AG04450 (cell line): Measurements from ENCODE around the gene IGFALS. TPM values are rescaled to one million over a fixed set of nuclear protein-coding genes. Genes with fewer than 3 reads are reported as not detected.

Experiments used
- CTCF ChIA-PET: fragments of 300-600, 350-600 bp; formaldehyde crosslinking; extraction: SDS; loops from one replicate; lab custom pipeline; 2022; ENCODE audit warnings: antibody characterized with exemption, inconsistent platforms; lab: Charles Lee
- POLR2A ChIA-PET: fragments of 350-600 bp; formaldehyde crosslinking; extraction: SDS; loops from one replicate; lab custom pipeline; 2021; ENCODE audit warnings: antibody characterized with exemption, inconsistent platforms; lab: Yijun Ruan, JAX
- DNase-seq: peaks from one replicate; pipeline ENCODE4 v3.0.0-alpha.2; 2011; ENCODE audit warnings: low read depth, low spot score
- H3K27ac ChIP-seq: one replicate; pipeline ENCODE4 v1.5.1; 2012; ENCODE audit warnings: low read depth, low read length, control low read depth
- H3K27me3 ChIP-seq: one replicate; pipeline ENCODE4 v1.6.0; 2012; ENCODE audit warnings: low read length; ENCODE audit not compliant: control insufficient read depth, insufficient read depth
- H3K4me3 ChIP-seq: 2 replicates; pipeline ENCODE4 v1.5.1; 2011; ENCODE audit warnings: mild to moderate bottlenecking, low read depth, low read length, control low read depth
- H3K9me3 ChIP-seq: 2 replicates; pipeline ENCODE4 v1.5.1; 2012; ENCODE audit warnings: low read length; ENCODE audit not compliant: control insufficient read depth, insufficient read depth
- CTCF ChIP-seq: IDR thresholded peaks from 2 replicates; pipeline ENCODE4 v1.5.1; 2011; ENCODE audit warnings: low read depth, low read length, control low read depth, inconsistent platforms
- polyA plus RNA-seq: library from polyadenylated mRNA; depleted of rRNA; stranded (reverse); fragments of >200 nt; gene quantifications from 2 replicates; pipeline ENCODE4 v1.2.3, GENCODE V29; 2011

Gene IGFALS
- polyA plus RNA-seq, 1 experiment = not detected

- no peak for DNase-seq
- CTCF ChIA-PET = no interaction called here
- Histone ChIP-seq H3K27me3 (no peaks in the 10 kb centered on the region), H3K4me3 (no peak overlapping the region), H3K27ac (no peak overlapping the region), H3K9me3 (peaks cover 6% of the 10 kb centered on the region; the same call in 1 of the 2 replicates)
- TF ChIP-seq CTCF = no peak
- POLR2A ChIA-PET = interaction anchor here (0.6 kb wide), 1 partner anchor 9 kb away, joined by 3 read pairs; no protein-coding TSS in a partner anchor
These were observed 26.8 kb downstream of the IGFALS start for GRCh38 chr16:1766701-1767100.

GRCh38 chr16:1766231-1766630 is 27.3 kb downstream of the IGFALS start:
- H3K4me3 ChIP-seq = no peak overlapping the region
- no peaks in the 10 kb centered on the region for H3K27me3 ChIP-seq
- no peak overlapping the region for H3K27ac ChIP-seq
- no peak for DNase-seq
- ChIA-PET POLR2A (interaction anchor here (0.6 kb wide), 1 partner anchor 9 kb away, joined by 3 read pairs; no protein-coding TSS in a partner anchor), CTCF (no interaction called here)
- peaks cover 6% of the 10 kb centered on the region; the same call in 1 of the 2 replicates for H3K9me3 ChIP-seq
- no peak for TF ChIP-seq CTCF

- DNase-seq = no peak
- POLR2A ChIA-PET = no interaction called here
- Histone ChIP-seq H3K27me3 (no peaks in the 10 kb centered on the region), H3K4me3 (no peak overlapping the region), H3K27ac (no peak overlapping the region), H3K9me3 (peaks cover 6% of the 10 kb centered on the region; the same call in 1 of the 2 replicates)
- CTCF ChIA-PET = no interaction called here
- TF ChIP-seq CTCF = no peak
These were observed 27.7 kb downstream of the IGFALS start for GRCh38 chr16:1765826-1766225.

- ChIA-PET POLR2A (interaction anchor here (1.5 kb wide), 1 partner anchor 8 kb away, joined by 4 read pairs; the partner anchor contains the start of genes EME2 and MRPS34), CTCF (no interaction called here)
- H3K9me3 ChIP-seq = no peaks in the 10 kb centered on the region; the same call in 1 of the 2 replicates
- H3K27me3 ChIP-seq = no peaks in the 10 kb centered on the region
- H3K4me3 ChIP-seq = no peak overlapping the region
- no peak overlapping the region for H3K27ac ChIP-seq
- DNase-seq = no peak
- no peak for TF ChIP-seq CTCF
These were observed 28.5 kb downstream of the IGFALS start for GRCh38 chr16:1764971-1765370.

GRCh38 chr16:1763521-1764511 is 29.7 kb downstream of the IGFALS start:
- CTCF ChIA-PET = interaction anchor here (0.6 kb wide), 1 partner anchor 9 kb away, joined by 3 read pairs; no protein-coding TSS in a partner anchor
- no peak overlapping the region for H3K27ac ChIP-seq
- peak; percentile 47 for TF ChIP-seq CTCF
- H3K4me3 ChIP-seq = no peak overlapping the region
- H3K27me3 ChIP-seq = no peaks in the 10 kb centered on the region
- no peaks in the 10 kb centered on the region; the same call in 1 of the 2 replicates for H3K9me3 ChIP-seq
- POLR2A ChIA-PET = interaction anchor here (1.5 kb wide), 1 partner anchor 9 kb away, joined by 4 read pairs; the partner anchor contains the start of genes EME2 and MRPS34
- DNase-seq = no peak
